Measurements from ENCODE around the gene ACBD4.

The ACBD4 gene

GRCh38 chr17:45155483-45155882, 20.0 kb downstream of the ACBD4 start:
- no peak for DNase-seq (ENCODE audit: low read depth)

- DNase-seq (ENCODE audit: low read depth): no peak
These were observed 20.8 kb downstream of the ACBD4 start for GRCh38 chr17:45156242-45156641.

GRCh38 chr17:45160447-45161287, 25.2 kb downstream of the ACBD4 start:
- no peak for DNase-seq (ENCODE audit: low read depth)

DNA sequence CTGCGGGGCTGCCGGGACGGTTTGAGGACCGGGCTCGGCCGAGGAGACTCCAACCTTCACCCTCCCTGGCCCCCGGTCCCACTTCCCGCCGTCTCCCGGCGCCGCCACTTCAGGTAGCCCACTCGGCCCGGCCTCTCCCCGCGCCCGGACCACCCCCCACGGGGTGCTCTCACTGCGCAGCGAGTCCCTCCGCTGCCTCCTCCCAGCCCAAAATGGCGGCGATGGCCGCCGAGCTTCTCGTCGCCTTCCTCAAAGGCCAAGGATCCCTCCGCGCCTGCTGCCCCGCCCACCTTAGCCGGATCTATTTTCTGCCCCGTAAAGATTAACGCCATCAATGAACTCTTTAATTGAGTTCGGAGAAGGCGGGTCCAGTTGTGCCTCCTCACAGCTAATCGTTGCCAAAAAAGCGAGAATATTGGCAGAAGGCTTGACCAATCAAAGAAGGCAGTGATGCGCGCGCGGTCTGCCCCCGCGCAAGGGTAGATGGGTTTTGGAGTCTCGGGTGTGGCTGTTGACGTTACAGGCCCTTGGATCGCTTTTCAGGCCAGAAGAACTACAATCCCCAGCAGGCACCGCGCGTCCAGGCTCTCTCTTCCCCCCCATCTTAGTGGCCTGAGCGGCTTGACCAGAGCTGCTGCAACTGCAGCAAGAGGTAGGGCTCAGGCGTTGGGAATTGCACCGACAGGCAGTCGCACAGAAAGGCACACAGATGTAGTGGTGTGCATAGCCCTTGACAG, 26.0 kb downstream of the ACBD4 start, which contains the start of gene HEXIM2:
HEXIM2 (plus strand) TSS at position 588 of the 737 bp plus-strand sequence. CDS start 919 bp downstream, outside the sequence.
- peak; percentile 99 for DNase-seq (ENCODE audit: low read depth)

- DNase-seq (ENCODE audit: low read depth): no peak
These were observed 26.7 kb downstream of the ACBD4 start for GRCh38 chr17:45162025-45162687.

GRCh38 chr17:45164734-45165269, 29.3 kb downstream of the ACBD4 start:
- DNase-seq (ENCODE audit: low read depth): no peak

DNA sequence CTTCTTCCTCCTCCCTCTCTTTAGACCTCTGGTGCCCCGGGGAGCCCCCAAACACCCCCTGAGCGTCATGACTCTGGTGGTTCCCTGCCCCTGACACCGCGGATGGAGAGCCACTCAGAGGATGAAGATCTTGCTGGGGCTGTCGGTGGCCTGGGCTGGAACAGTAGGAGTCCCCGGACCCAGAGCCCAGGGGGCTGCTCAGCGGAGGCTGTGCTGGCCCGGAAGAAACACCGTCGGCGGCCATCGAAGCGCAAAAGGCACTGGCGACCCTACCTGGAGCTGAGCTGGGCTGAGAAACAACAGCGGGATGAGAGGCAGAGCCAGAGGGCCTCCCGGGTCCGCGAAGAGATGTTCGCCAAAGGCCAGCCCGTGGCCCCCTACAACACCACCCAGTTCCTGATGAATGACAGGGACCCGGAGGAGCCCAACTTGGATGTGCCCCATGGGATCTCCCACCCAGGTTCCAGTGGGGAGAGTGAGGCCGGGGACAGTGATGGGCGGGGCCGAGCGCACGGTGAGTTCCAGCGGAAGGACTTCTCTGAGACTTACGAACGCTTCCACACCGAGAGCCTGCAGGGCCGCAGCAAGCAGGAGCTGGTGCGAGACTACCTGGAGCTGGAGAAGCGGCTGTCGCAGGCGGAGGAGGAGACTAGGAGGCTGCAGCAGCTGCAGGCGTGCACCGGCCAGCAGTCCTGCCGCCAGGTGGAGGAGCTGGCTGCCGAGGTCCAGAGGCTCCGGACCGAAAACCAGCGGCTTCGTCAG, 33.7 kb downstream of the ACBD4 start:
- no peak for DNase-seq (ENCODE audit: low read depth)

- no peak for DNase-seq (ENCODE audit: low read depth)
These were observed 34.9 kb downstream of the ACBD4 start for GRCh38 chr17:45170280-45170930.

DNA sequence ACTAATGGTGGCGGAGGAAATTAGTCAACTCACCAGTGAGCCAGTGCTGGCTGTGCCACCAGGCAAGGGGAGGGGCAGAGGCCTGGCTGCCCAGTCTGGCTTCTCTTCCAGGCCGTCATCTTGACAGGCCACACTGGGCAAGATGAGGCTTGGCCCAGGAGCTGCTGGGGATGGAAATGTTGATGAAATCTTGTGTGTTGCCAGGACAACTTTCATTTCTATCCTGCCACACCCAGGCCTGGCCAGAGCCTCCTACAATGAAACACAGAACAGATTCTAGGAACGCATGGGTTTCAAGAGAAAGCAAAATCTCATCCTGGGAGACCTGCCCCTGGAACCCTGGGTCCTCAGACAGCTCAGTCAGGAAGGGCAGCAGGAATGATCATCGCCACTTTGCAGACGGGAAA, 35.4 kb downstream of the ACBD4 start:
- no peak for DNase-seq (ENCODE audit: low read depth)

- no peak for DNase-seq (ENCODE audit: low read depth)
These were observed 36.1 kb downstream of the ACBD4 start for GRCh38 chr17:45171338-45172231.

GRCh38 chr17:45172232-45172540, 36.7 kb downstream of the ACBD4 start:
- no peak for DNase-seq (ENCODE audit: low read depth)

- peak; percentile 20 for DNase-seq (ENCODE audit: low read depth)
These were observed 37.2 kb downstream of the ACBD4 start for GRCh38 chr17:45172541-45173286.

DNA sequence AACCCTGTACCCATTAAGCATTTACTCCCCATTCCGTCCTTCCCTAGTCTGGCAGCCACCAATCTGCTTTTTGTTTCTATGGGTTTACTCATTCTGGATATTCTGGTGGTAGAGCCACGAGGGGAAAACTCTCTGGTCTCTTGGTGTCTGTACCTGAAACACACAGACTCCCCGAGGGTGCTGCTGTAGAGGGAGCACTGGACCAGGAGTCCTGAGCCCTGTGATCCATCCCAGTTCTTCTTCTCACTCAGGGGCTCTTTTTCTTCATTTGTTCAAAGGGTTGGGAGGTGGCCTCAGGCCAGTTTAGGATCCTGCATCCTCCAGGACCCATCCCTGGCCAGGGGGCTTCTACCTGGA, 40.2 kb downstream of the ACBD4 start:
- no peak for DNase-seq (ENCODE audit: low read depth)

DNA sequence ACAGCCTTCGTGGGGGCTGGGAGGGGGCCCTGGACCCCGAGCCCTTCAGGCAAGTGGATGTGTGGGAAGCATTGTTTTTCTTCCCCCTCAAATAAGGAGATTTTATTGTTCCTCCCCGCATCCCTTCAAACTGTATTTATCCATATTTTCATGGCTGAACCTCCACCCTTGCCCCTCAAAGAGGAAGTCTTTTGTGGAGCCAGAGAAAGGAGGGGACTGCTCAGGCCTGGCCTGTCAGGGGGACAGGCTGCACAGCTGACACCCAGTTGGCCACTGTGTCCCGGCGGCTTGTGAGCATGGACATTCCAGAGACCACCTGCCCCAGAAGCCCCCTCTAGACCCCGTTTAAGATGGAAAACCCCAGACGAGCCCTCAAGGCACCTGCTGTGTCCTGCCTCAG, 42.1 kb downstream of the ACBD4 start:
- no peak for DNase-seq (ENCODE audit: low read depth)

- DNase-seq (ENCODE audit: low read depth): no peak
These were observed 48.7 kb downstream of the ACBD4 start for GRCh38 chr17:45184144-45184543.

DNA sequence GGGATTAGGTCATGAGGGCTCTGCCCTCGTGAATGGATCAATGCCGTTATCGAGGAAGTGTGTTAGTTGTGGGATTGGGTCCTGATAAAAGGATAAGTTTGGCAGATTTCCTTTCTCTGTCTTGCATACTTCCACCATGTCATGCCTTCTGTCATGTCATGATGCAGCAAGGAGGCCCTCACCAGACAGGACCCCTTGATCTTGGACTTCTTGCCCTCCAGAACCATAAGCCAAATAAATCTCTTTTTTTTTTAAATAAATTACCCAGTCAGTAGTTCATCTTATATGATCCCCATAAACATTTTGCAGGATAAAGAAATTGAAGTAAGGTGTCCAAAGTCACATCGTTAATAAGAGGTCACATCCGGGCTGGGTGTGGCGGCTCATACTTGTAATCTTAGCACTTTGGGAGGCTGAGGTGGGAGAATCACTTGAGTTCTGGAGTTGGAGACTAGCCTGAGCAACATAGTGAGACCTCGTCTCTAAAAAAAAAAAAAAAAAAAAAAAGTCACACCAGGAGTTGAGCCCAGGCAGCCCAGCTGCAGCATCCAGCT, 51.4 kb downstream of the ACBD4 start:
- DNase-seq (ENCODE audit: low read depth): no peak

- DNase-seq (ENCODE audit: low read depth): no peak
These were observed 53.5 kb downstream of the ACBD4 start for GRCh38 chr17:45189009-45189408.

DNA sequence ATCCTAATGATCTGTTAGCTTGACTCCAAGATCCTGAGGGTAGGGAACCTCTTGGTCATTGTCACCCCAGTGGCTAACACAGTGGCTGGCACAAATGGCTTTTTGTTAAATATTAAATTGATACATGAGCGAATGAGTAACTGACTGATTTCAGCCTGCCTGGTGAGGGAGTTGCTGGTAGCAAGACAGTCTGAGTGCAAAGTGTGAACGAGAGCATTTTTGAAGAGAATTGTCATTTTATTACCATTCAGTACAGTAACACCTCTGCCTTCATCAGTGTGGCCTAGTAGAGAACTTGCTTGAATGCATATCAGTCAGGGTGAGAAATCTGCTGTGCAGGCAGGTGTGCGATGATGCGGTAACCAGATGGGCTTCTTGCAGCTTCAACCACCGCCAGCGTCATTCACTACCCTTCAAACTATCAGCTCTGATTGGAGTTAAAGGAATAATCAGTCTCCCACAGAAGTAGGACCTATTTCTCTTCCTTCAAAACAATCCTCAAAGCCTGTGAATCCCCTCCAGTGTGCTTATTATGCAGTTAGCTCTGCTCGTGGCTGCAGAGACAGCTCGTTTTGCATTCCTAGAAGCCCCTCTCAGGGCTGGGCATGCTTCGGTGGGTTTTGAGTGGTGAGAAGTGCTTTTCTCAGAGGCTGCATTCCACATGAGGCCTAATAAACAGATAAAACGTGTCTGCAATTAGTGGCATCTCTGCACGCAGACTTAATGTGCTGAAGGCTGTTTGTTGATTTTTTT, 55.2 kb downstream of the ACBD4 start:
- DNase-seq (ENCODE audit: low read depth): no peak

All from stimulated activated CD8-positive, alpha-beta memory T cell treated with anti-CD3 and anti-CD28 coated beads, Interleukin-15, amount 100 ng/mL, for 1 hour (primary cell).